Measurements from ENCODE around the gene FCER2.

The FCER2 gene

DNA sequence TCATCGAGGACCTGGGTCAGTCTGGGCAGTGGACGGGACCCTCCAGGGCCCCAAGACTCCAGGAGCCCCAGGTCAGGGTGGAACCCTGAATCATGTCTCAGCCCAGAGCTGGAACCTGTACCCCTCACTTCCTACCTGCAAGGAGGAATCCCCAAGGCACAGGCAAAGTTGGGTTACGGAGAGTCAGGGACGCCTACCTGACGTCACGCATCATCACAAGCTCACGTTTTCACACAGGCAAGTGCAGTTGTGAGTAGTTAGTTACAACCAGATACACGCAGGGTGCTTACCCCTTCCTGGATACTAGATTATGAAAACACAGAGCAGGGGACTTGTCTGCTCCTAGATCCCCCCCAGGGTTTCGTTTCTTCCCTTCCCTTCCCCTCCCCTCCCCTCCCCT is 31.1 kb downstream of the FCER2 start:
- no peak overlapping the region for H2AFZ ChIP-seq (ENCODE audit: low read depth, low read length, severe bottlenecking)
- H3K27ac ChIP-seq (ENCODE audit: low read depth, low read length) = no peak overlapping the region
- H3K9ac ChIP-seq (ENCODE audit: low read length) = no peak overlapping the region
- H3F3A ChIP-seq (ENCODE audit: insufficient read depth) = no peaks in the 10 kb centered on the region
- no peaks in the 10 kb centered on the region for H3K36me3 ChIP-seq (ENCODE audit: low read length)
- TF ChIP-seq, protein P1, sequence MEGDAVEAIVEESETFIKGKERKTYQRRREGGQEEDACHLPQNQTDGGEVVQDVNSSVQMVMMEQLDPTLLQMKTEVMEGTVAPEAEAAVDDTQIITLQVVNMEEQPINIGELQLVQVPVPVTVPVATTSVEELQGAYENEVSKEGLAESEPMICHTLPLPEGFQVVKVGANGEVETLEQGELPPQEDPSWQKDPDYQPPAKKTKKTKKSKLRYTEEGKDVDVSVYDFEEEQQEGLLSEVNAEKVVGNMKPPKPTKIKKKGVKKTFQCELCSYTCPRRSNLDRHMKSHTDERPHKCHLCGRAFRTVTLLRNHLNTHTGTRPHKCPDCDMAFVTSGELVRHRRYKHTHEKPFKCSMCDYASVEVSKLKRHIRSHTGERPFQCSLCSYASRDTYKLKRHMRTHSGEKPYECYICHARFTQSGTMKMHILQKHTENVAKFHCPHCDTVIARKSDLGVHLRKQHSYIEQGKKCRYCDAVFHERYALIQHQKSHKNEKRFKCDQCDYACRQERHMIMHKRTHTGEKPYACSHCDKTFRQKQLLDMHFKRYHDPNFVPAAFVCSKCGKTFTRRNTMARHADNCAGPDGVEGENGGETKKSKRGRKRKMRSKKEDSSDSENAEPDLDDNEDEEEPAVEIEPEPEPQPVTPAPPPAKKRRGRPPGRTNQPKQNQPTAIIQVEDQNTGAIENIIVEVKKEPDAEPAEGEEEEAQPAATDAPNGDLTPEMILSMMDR (IDR thresholded peaks at IDR 0.05; ENCODE audit: insufficient read depth, low read length, poor library complexity, severe bottlenecking) = no peak
- TF ChIP-seq EZH2phosphoT487 (conservative IDR thresholded peaks at IDR 0.05; ENCODE audit: low read length) = no peak
- no peaks in the 10 kb centered on the region for H3K9me3 ChIP-seq (ENCODE audit: insufficient read depth, low read length)
- no peaks in the 10 kb centered on the region for H3K27me3 ChIP-seq (ENCODE audit: low read length)
- no peak overlapping the region for H3K4me2 ChIP-seq (ENCODE audit: low read depth, low read length, poor library complexity, severe bottlenecking)
- H3K79me2 ChIP-seq (ENCODE audit: insufficient read depth, low read length) = no peaks in the 10 kb centered on the region
- H3K9me2 ChIP-seq (replicated peaks; ENCODE audit: insufficient read depth, low read length) = no peaks in the 10 kb centered on the region
- no peaks in the 10 kb centered on the region for H4K20me1 ChIP-seq (ENCODE audit: low read depth, low read length)
- no peak overlapping the region for H3K4me3 ChIP-seq (ENCODE audit: insufficient read depth, low read length, poor library complexity, severe bottlenecking)

DNA sequence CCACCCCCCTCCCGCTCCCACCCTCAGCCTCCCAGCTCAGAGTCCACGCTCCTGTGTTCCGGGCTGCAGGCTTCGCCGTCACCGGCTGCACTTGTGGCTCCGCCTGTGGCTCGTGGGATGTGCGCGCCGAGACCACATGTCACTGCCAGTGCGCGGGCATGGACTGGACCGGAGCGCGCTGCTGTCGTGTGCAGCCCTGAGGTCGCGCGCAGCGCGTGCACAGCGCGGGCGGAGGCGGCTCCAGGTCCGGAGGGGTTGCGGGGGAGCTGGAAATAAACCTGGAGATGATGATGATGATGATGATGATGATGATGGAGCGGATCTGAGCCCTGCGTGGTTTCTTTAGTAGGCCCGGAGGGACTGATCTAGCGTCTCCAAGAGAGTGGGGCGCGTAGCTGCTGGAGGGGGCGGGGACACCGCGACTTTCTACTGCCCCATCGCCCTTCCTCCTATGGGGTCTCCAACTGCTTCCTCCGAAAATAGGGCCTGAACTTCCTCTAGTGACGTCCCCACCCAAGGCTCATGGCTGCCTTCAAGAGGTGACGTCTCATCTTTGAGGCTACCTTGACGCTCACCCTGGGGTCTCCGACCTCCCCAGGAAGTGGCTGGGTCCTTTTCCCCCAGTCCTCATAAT is 31.7 kb downstream of the FCER2 start:
- Histone ChIP-seq H3K9me2 (replicated peaks; ENCODE audit: insufficient read depth, low read length) (no peaks in the 10 kb centered on the region), H3F3A (ENCODE audit: insufficient read depth) (no peaks in the 10 kb centered on the region), H3K36me3 (ENCODE audit: low read length) (no peaks in the 10 kb centered on the region), H3K27me3 (ENCODE audit: low read length) (no peaks in the 10 kb centered on the region), H3K27ac (ENCODE audit: low read depth, low read length) (no peak overlapping the region), H3K79me2 (ENCODE audit: insufficient read depth, low read length) (no peaks in the 10 kb centered on the region), H3K4me2 (ENCODE audit: low read depth, low read length, poor library complexity, severe bottlenecking) (no peak overlapping the region), H3K9ac (ENCODE audit: low read length) (no peak overlapping the region), H4K20me1 (ENCODE audit: low read depth, low read length) (no peaks in the 10 kb centered on the region), H3K4me3 (ENCODE audit: insufficient read depth, low read length, poor library complexity, severe bottlenecking) (no peak overlapping the region), H3K9me3 (ENCODE audit: insufficient read depth, low read length) (no peaks in the 10 kb centered on the region), H2AFZ (ENCODE audit: low read depth, low read length, severe bottlenecking) (no peak overlapping the region)
- TF ChIP-seq, protein P1 (IDR thresholded peaks at IDR 0.05; ENCODE audit: insufficient read depth, low read length, poor library complexity, severe bottlenecking) = no peak
- no peak for TF ChIP-seq EZH2phosphoT487 (conservative IDR thresholded peaks at IDR 0.05; ENCODE audit: low read length)

DNA sequence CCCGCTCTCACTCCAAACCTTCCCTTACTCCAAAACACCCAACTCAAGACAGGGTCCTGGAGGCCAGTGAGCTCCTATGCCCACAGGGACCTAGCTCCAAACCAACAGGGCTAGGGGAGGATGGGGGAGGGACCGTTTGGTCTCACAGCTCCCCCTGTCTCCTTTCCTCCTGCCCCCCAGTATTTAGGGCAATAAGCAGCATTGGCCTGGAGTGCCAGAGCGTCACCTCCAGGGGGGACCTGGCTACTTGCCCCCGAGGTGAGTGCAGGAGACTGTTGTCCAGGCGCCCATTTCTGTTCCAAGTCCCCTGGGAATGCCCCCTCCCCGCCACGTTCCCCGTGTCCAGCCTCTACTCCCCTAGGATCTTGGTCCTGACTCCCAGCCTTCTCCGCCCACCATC is 32.3 kb downstream of the FCER2 start:
- H3K4me3 ChIP-seq (ENCODE audit: insufficient read depth, low read length, poor library complexity, severe bottlenecking) = no peak overlapping the region
- no peaks in the 10 kb centered on the region for H4K20me1 ChIP-seq (ENCODE audit: low read depth, low read length)
- no peaks in the 10 kb centered on the region for H3K9me3 ChIP-seq (ENCODE audit: insufficient read depth, low read length)
- no peaks in the 10 kb centered on the region for H3K27me3 ChIP-seq (ENCODE audit: low read length)
- TF ChIP-seq, protein P1 (IDR thresholded peaks at IDR 0.05; ENCODE audit: insufficient read depth, low read length, poor library complexity, severe bottlenecking) = no peak
- no peak for TF ChIP-seq EZH2phosphoT487 (conservative IDR thresholded peaks at IDR 0.05; ENCODE audit: low read length)
- no peak overlapping the region for H2AFZ ChIP-seq (ENCODE audit: low read depth, low read length, severe bottlenecking)
- H3K27ac ChIP-seq (ENCODE audit: low read depth, low read length) = no peak overlapping the region
- H3K36me3 ChIP-seq (ENCODE audit: low read length) = no peaks in the 10 kb centered on the region
- no peaks in the 10 kb centered on the region for H3F3A ChIP-seq (ENCODE audit: insufficient read depth)
- H3K9me2 ChIP-seq (replicated peaks; ENCODE audit: insufficient read depth, low read length) = no peaks in the 10 kb centered on the region
- no peak overlapping the region for H3K9ac ChIP-seq (ENCODE audit: low read length)
- H3K4me2 ChIP-seq (ENCODE audit: low read depth, low read length, poor library complexity, severe bottlenecking) = no peak overlapping the region
- no peaks in the 10 kb centered on the region for H3K79me2 ChIP-seq (ENCODE audit: insufficient read depth, low read length)

Measured in SU-DHL-6 (cell line).